KOPT-K1 (cell line): Measurements from ENCODE around the gene NPPB.

ENCODE experiments used
- H3K27ac ChIP-seq: fragments of 200-600 bp; sonication (generic); 2 replicates; pipeline ENCODE4 v1.5.1; 2016; ENCODE audit warnings: antibody characterized with exemption, mild to moderate bottlenecking, low read depth, low read length; ENCODE audit not compliant: poor library complexity, severe bottlenecking
- H3K36me3 ChIP-seq: fragments of 200-600 bp; sonication (generic); 2 replicates; pipeline ENCODE4 v1.5.1; 2017; ENCODE audit warnings: antibody characterized with exemption, mild to moderate bottlenecking, low read length, moderate library complexity; ENCODE audit not compliant: insufficient read depth
- H3K9me3 ChIP-seq: fragments of 200-600 bp; sonication (generic); 2 replicates; pipeline ENCODE4 v1.5.1; 2017; ENCODE audit warnings: antibody characterized with exemption, low read length, mild to moderate bottlenecking; ENCODE audit not compliant: insufficient read depth, poor library complexity, severe bottlenecking

NPPB gene

GRCh38 chr1:11836955-11837766 is 21.6 kb downstream of the NPPB start:
- Histone ChIP-seq H3K27ac (no peak overlapping the region), H3K36me3 (peaks cover 98% of the 10 kb centered on the region), H3K9me3 (no peaks in the 10 kb centered on the region)

- peaks cover 96% of the 10 kb centered on the region for H3K36me3 ChIP-seq
- H3K9me3 ChIP-seq = no peaks in the 10 kb centered on the region
- no peak overlapping the region for H3K27ac ChIP-seq
Observed at GRCh38 chr1:11835441-11836225, 23.1 kb downstream of the NPPB start.

- Histone ChIP-seq H3K27ac (no peak overlapping the region), H3K36me3 (peaks cover 96% of the 10 kb centered on the region), H3K9me3 (no peaks in the 10 kb centered on the region)
Observed at GRCh38 chr1:11833900-11834299, 24.8 kb downstream of the NPPB start.

- Histone ChIP-seq H3K36me3 (peaks cover 98% of the 10 kb centered on the region), H3K27ac (no peak overlapping the region), H3K9me3 (no peaks in the 10 kb centered on the region)
Observed at GRCh38 chr1:11833497-11833896, 25.2 kb downstream of the NPPB start.

- Histone ChIP-seq H3K9me3 (no peaks in the 10 kb centered on the region), H3K27ac (no peak overlapping the region), H3K36me3 (peaks cover 98% of the 10 kb centered on the region)
Observed at GRCh38 chr1:11831945-11832725, 26.6 kb downstream of the NPPB start.

GRCh38 chr1:11828511-11828910 is 30.2 kb downstream of the NPPB start:
- no peak overlapping the region for H3K27ac ChIP-seq
- H3K36me3 ChIP-seq = peaks cover 98% of the 10 kb centered on the region
- no peaks in the 10 kb centered on the region for H3K9me3 ChIP-seq

GRCh38 chr1:11826946-11827345 is 31.8 kb downstream of the NPPB start:
- Histone ChIP-seq H3K9me3 (no peaks in the 10 kb centered on the region), H3K27ac (no peak overlapping the region), H3K36me3 (peaks cover 97% of the 10 kb centered on the region)

GRCh38 chr1:11825131-11825530 is 33.6 kb downstream of the NPPB start:
- H3K9me3 ChIP-seq = no peaks in the 10 kb centered on the region
- H3K27ac ChIP-seq = no peak overlapping the region
- peaks cover 95% of the 10 kb centered on the region for H3K36me3 ChIP-seq

GRCh38 chr1:11823366-11824137 is 35.2 kb downstream of the NPPB start:
- Histone ChIP-seq H3K27ac (no peak overlapping the region), H3K36me3 (peaks cover 95% of the 10 kb centered on the region)

GRCh38 chr1:11822091-11822490 is 36.7 kb downstream of the NPPB start:
- Histone ChIP-seq H3K9me3 (no peaks in the 10 kb centered on the region), H3K27ac (no peak overlapping the region), H3K36me3 (peaks cover 95% of the 10 kb centered on the region)

More at GRCh38 chr1:11823366-11824137, 35.2 kb downstream of the NPPB start:
- no peaks in the 10 kb centered on the region for H3K9me3 ChIP-seq

- H3K36me3 ChIP-seq = peaks cover 89% of the 10 kb centered on the region
- no peaks in the 10 kb centered on the region for H3K9me3 ChIP-seq
- no peak overlapping the region for H3K27ac ChIP-seq
Observed at GRCh38 chr1:11817192-11817591, 41.6 kb downstream of the NPPB start.

- H3K9me3 ChIP-seq = no peaks in the 10 kb centered on the region
- peaks cover 94% of the 10 kb centered on the region for H3K36me3 ChIP-seq
- H3K27ac ChIP-seq = no peak overlapping the region
Observed at GRCh38 chr1:11813021-11813420, 45.7 kb downstream of the NPPB start.
